ENCODE measurements around the gene KLF13. TPM values are rescaled to one million over a fixed set of nuclear protein-coding genes. Genes with fewer than 3 reads are reported as not detected.

The KLF13 gene
- polyA plus RNA-seq, result 42.4 to 66.7 TPM (median 59.8 TPM) in 3 replicates
- polyA plus RNA-seq (2011; ENCODE audit: low read depth), result 25.8 TPM
- 44.4 and 68.0 TPM in 2 replicates for polyA plus RNA-seq (2011; cell fraction: cytosol; rRNA removed)
- 107 and 118 TPM in 2 replicates for polyA plus RNA-seq (2011; cell fraction: nucleus; rRNA removed)
- 58.5 and 59.0 TPM in 2 replicates for polyA plus RNA-seq (2012; ENCODE audit: low replicate concordance)
- 52.2 to 63.3 TPM (median 62.0 TPM) in 3 replicates for polyA minus RNA-seq
- 49.5 TPM for polyA minus RNA-seq (2011; cell fraction: cytosol; rRNA and poly(A)+ RNA removed)
- polyA minus RNA-seq (2011; cell fraction: nucleus; rRNA and poly(A)+ RNA removed), result 45.8 and 58.6 TPM in 2 replicates

DNA sequence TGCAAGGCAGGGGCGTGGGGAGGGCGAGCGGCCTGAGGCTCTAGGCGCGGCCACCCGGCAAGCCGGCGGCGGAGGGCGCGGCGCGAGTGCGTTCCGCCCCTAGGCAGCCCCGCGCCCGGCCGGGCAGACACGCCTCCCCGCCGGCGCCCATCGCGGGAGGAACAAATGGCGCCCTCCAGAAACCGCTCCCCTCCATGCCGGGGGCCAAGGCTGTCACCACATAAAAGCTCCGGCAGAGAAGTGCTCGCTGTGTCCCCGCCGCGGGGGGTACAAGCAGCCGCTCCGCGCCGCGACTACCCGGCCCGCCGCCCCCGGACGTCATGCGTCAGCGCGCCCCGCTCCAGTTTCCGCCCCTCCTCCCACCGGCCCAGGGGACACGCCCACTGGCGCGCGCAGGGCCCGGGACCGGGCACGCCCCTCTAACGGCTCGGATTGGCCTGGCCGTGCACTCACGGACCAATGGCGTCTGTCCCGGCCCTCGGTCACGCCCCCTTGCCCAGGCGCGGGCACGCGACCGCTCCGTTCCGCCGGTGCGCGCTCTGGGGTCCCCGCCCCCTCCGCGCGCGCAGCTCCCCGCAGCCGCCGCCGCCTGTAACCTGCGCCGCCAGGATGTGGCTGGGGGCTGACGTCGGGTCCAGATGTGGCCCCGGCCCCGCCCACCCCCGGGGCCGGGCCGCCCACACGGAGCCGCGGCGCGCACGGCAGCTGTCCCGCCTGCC lies at the start of gene KLF13:
Gene KLF13 (plus strand): TSS at position 680 of the 719 bp plus-strand sequence. CDS start 378 bp downstream, outside the sequence.
- H4K20me1 ChIP-seq (ENCODE audit: control insufficient read depth, extremely low read depth, insufficient read depth, low read length), result peaks cover 16% of the 10 kb centered on the region
- H3K27ac ChIP-seq (ENCODE audit: control insufficient read depth, insufficient read depth, low read length), result peak within 1 kb of the TSS; percentile 82
- TF ChIP-seq EZH2 (IDR thresholded peaks at IDR 0.05; ENCODE audit: low read length), result no peak
- TF ChIP-seq, protein P1, sequence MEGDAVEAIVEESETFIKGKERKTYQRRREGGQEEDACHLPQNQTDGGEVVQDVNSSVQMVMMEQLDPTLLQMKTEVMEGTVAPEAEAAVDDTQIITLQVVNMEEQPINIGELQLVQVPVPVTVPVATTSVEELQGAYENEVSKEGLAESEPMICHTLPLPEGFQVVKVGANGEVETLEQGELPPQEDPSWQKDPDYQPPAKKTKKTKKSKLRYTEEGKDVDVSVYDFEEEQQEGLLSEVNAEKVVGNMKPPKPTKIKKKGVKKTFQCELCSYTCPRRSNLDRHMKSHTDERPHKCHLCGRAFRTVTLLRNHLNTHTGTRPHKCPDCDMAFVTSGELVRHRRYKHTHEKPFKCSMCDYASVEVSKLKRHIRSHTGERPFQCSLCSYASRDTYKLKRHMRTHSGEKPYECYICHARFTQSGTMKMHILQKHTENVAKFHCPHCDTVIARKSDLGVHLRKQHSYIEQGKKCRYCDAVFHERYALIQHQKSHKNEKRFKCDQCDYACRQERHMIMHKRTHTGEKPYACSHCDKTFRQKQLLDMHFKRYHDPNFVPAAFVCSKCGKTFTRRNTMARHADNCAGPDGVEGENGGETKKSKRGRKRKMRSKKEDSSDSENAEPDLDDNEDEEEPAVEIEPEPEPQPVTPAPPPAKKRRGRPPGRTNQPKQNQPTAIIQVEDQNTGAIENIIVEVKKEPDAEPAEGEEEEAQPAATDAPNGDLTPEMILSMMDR (optimal IDR thresholded peaks at IDR 0.05 in 1 of 3, IDR thresholded peaks at IDR 0.05 in 1 of 3, conservative IDR thresholded peaks at IDR 0.05 in 1 of 3; ENCODE audit: extremely low read depth in 1 of 3, insufficient read depth in 2 of 3, low read length in 3 of 3), result no peak
- dilution Hi-C loops (cut with MboI; ENCODE audit: extremely low pct_ligation_motif_present, low sequenced_read_pairs), result no loop called here
- peaks cover 0 to 13% of the 10 kb centered on the region in 2 experiments for H3K36me3 ChIP-seq (ENCODE audit: control insufficient read depth in 2 of 2, extremely low read depth in 1 of 2, insufficient read depth in 2 of 2, low read length in 2 of 2)
- H2AFZ ChIP-seq (ENCODE audit: control insufficient read depth, low read length), result peak within 1 kb of the TSS; percentile 66
- peak; percentile 65 for DNase-seq (ENCODE audit: low read depth, low spot score)
- peak within 1 kb of the TSS; percentile 94 for H3K4me2 ChIP-seq (ENCODE audit: control insufficient read depth, extremely low read depth, insufficient read depth, low read depth, low read length)
- H3K4me3 ChIP-seq (ENCODE audit: control insufficient read depth in 2 of 3, extremely low read depth in 1 of 3, insufficient read depth in 2 of 3, low read depth in 1 of 3, low read length in 3 of 3), result peak within 1 kb of the TSS; percentile 74 to 93 (median 79)
- peaks cover 23% of the 10 kb centered on the region for H3K4me1 ChIP-seq (ENCODE audit: control insufficient read depth, extremely low read depth, insufficient read depth, low read length)
- H3K9me1 ChIP-seq (ENCODE audit: control insufficient read depth, extremely low read depth, insufficient read depth, low read length), result peaks cover 4% of the 10 kb centered on the region
- FAIRE-seq, result no peak
- H3K9ac ChIP-seq (ENCODE audit: control insufficient read depth, extremely low read depth, insufficient read depth, low read length), result peak within 1 kb of the TSS; percentile 87
- no peaks in the 10 kb centered on the region for H3K27me3 ChIP-seq (ENCODE audit: control insufficient read depth, extremely low read depth, insufficient read depth, low read length)
- peaks cover 30% of the 10 kb centered on the region for H3K79me2 ChIP-seq (ENCODE audit: control insufficient read depth, insufficient read depth, low read length)
- H3K9me3 ChIP-seq (ENCODE audit: control insufficient read depth, low read depth, low read length), result no peaks in the 10 kb centered on the region

DNA sequence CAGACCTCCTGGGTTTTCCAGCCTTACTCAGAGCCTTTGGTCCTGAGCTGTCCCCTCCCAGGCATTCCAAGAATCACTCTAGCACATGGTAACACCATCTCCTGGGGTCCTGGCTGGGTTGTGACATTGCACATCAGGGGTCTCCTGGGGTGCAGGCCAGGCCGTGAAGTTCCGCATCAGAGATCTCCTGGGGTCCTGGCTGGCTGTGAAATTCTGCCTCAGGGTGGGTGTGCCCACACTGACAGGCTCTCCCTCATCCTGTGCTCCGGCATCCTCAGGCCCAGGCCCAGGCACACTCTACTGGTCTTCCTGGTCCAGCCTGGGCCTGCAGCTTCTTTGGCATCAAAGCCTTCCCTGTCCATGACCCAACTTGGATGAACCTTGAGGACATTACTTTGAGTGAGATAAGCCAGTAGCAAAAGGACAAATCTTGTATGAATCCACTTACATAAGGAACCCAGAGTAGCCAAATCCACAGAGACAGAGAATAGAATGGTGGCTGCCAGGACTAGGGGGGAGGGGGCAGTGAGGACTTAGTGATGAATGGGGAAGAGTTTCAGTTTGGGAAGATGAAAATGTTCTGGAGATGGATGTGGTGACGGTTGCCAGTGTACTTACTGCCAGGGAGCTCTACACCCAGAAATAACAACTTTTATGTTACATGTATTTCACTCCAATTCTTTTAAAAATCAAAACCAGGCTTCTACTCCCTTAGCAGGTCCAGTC lies 49.1 kb upstream of the KLF13 start:
- H3K9me1 ChIP-seq (ENCODE audit: control insufficient read depth, extremely low read depth, insufficient read depth, low read length), result no peaks in the 10 kb centered on the region
- no peaks in the 10 kb centered on the region for H4K20me1 ChIP-seq (ENCODE audit: control insufficient read depth, extremely low read depth, insufficient read depth, low read length)
- no peak overlapping the region for H3K4me2 ChIP-seq (ENCODE audit: control insufficient read depth, extremely low read depth, insufficient read depth, low read depth, low read length)
- no peaks in the 10 kb centered on the region for H3K27me3 ChIP-seq (ENCODE audit: control insufficient read depth, extremely low read depth, insufficient read depth, low read length)
- dilution Hi-C loops (cut with MboI; ENCODE audit: extremely low pct_ligation_motif_present, low sequenced_read_pairs), result no loop called here
- no peak for FAIRE-seq
- no peak overlapping the region for H2AFZ ChIP-seq (ENCODE audit: control insufficient read depth, low read length)
- H3K79me2 ChIP-seq (ENCODE audit: control insufficient read depth, insufficient read depth, low read length), result no peaks in the 10 kb centered on the region
- no peak for DNase-seq (ENCODE audit: low read depth, low spot score)
- peaks cover 10% of the 10 kb centered on the region for H3K4me1 ChIP-seq (ENCODE audit: control insufficient read depth, extremely low read depth, insufficient read depth, low read length)
- H3K9ac ChIP-seq (ENCODE audit: control insufficient read depth, extremely low read depth, insufficient read depth, low read length), result no peak overlapping the region
- H3K4me3 ChIP-seq (ENCODE audit: control insufficient read depth in 2 of 3, extremely low read depth in 1 of 3, insufficient read depth in 2 of 3, low read depth in 1 of 3, low read length in 3 of 3), result no peak overlapping the region
- TF ChIP-seq EZH2 (IDR thresholded peaks at IDR 0.05; ENCODE audit: low read length), result no peak
- TF ChIP-seq, protein P1 (optimal IDR thresholded peaks at IDR 0.05 in 1 of 3, IDR thresholded peaks at IDR 0.05 in 1 of 3, conservative IDR thresholded peaks at IDR 0.05 in 1 of 3; ENCODE audit: extremely low read depth in 1 of 3, insufficient read depth in 2 of 3, low read length in 3 of 3), result no peak
- H3K27ac ChIP-seq (ENCODE audit: control insufficient read depth, insufficient read depth, low read length), result no peak overlapping the region
- H3K9me3 ChIP-seq (ENCODE audit: control insufficient read depth, low read depth, low read length), result no peaks in the 10 kb centered on the region
- no peaks in the 10 kb centered on the region for H3K36me3 ChIP-seq (ENCODE audit: control insufficient read depth in 2 of 2, extremely low read depth in 1 of 2, insufficient read depth in 2 of 2, low read length in 2 of 2)
